ENCODE data around the gene IRGC. TPM values are rescaled to one million over a fixed set of nuclear protein-coding genes. Genes with fewer than 3 reads are reported as not detected.

Gene IRGC
- total and polyA plus RNA-seq, 2 of the 13 experiments (the other 11 are each of a cell fraction or from before 2014, with no cell fraction given) = not detected

DNA sequence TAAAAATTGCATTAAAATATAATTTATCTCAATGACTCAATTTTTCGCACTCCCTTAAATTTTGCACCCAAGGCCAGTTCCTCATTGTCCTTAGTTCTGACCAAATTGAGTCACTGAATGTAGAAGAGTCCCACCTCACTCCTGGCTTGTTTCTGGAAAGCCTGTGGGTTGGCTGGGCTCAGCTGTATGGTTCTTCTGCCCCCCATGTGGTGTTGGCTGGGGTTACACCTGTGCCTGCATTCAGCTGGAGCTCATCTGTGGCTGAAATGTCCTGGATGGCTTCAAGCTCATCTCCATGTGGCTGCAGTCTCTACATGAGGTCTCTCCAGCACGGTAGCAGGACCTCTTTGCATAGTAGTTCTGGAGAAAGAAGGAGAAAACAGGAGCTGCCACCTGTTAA, 7.2 kb upstream of the IRGC start:
- in situ Hi-C loops (cut with HindIII; ENCODE audit: extremely low pct_ligation_motif_present, low pct_unique_long_range_greater_than_20kb) (no loop called here), intact Hi-C loops (cut with micrococcal nuclease; ENCODE audit: unreplicated experiment) (no loop called here)
- Histone ChIP-seq H4K20me1 (ENCODE audit: insufficient read depth, low read length) (no peaks in the 10 kb centered on the region), H3K9me3 (ENCODE audit: low read length) (peaks cover 11% of the 10 kb centered on the region), H3K27me3 (ENCODE audit: control insufficient read depth in 1 of 2, insufficient read depth in 2 of 2, low read length in 2 of 2) (no peaks in the 10 kb centered on the region; a peak in 1 of 5 replicates), H3K4me2 (ENCODE audit: low read depth, low read length) (no peak overlapping the region), H3K36me3 (replicated peaks in 1 of 2; ENCODE audit: control insufficient read depth in 1 of 2, insufficient read depth in 2 of 2, low read length in 2 of 2) (no peaks in the 10 kb centered on the region), H3K79me2 (ENCODE audit: insufficient read depth, low read length) (no peaks in the 10 kb centered on the region), H3K4me3 (replicated peaks in 1 of 3; ENCODE audit: insufficient read depth in 1 of 3, low read depth in 2 of 3, low read length in 3 of 3) (no peak overlapping the region), H2AFZ (ENCODE audit: low read length) (no peak overlapping the region), H3K9ac (ENCODE audit: insufficient read depth, low read depth, low read length) (no peak overlapping the region), H3K4me1 (ENCODE audit: insufficient read depth, low read length) (peaks cover 45% of the 10 kb centered on the region), H3K27ac (ENCODE audit: extremely low read length, insufficient read depth, low read length) (no peak overlapping the region)
- FAIRE-seq (no peak), DNase-seq (ENCODE audit: low spot score) (no peak), ATAC-seq (no peak)
- BruUV-seq (replicated peaks) = no TSS peak
- 46% methylated on average over 2 of the region's 2 CpGs for WGBS (ENCODE audit: low lambda C conversion rate)
- ChIA-PET POLR2A (no interaction called here), CTCF (ENCODE audit: low intra/inter-chr PET ratio, low total read pairs) (no interaction called here)
- peak; percentile 100 for TF ChIP-seq ZNF331 (CRISPR knock-in tag; IDR thresholded peaks at IDR 0.05)
- TF ChIP-seq PRPF4 (IDR thresholded peaks at IDR 0.05; ENCODE audit: low read depth, low read length, poor library complexity, severe bottlenecking) = no peak

DNA sequence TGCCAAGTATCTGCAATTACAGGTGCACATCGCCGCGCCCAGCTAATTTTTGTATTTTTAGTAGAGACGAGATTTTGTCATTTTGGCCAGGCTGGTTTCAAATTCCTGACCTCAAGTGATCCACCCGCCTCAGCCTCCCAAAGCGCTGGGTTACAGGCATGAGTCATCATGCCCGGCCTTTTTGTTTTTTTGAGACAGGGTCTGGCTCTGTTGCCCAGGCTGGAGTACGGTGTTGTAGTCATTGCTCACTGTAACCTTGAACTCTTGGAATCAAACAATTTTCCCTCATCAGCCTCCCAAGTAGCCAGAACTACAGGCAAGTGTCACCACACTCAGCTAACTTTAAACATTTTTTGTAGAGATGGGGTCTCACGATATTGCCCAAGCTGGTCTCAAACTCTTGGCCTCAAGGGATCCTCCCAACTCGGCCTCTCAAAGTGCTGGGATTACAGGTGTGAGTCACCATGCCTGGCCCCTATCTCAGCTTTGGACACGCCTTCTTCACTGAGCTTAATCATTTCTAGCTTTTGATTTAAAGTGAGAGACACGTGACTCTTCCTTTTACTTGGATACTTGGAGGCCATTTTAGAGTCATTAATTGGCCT, 4.0 kb upstream of the IRGC start:
- POLR2A ChIA-PET = no interaction called here
- DNase-seq (ENCODE audit: low spot score) = no peak
- Histone ChIP-seq H3K4me3 (replicated peaks in 1 of 3; ENCODE audit: insufficient read depth in 1 of 3, low read depth in 2 of 3, low read length in 3 of 3) (no peak overlapping the region), H3K9ac (ENCODE audit: insufficient read depth, low read depth, low read length) (no peak overlapping the region), H3K9me3 (ENCODE audit: low read length) (peaks cover 11% of the 10 kb centered on the region), H3K27ac (ENCODE audit: extremely low read length, insufficient read depth, low read length) (no peak overlapping the region), H3K36me3 (replicated peaks in 1 of 2; ENCODE audit: control insufficient read depth in 1 of 2, insufficient read depth in 2 of 2, low read length in 2 of 2) (no peaks in the 10 kb centered on the region), H3K4me2 (ENCODE audit: low read depth, low read length) (no peak overlapping the region), H4K20me1 (ENCODE audit: insufficient read depth, low read length) (no peaks in the 10 kb centered on the region), H3K79me2 (ENCODE audit: insufficient read depth, low read length) (no peaks in the 10 kb centered on the region), H3K27me3 (ENCODE audit: control insufficient read depth in 1 of 2, insufficient read depth in 2 of 2, low read length in 2 of 2) (no peaks in the 10 kb centered on the region), H3K4me1 (ENCODE audit: insufficient read depth, low read length) (peaks cover 20% of the 10 kb centered on the region), H2AFZ (ENCODE audit: low read length) (no peak overlapping the region)
- CTCF ChIA-PET (ENCODE audit: low intra/inter-chr PET ratio, low total read pairs) = no interaction called here
- peak; percentile 93 for TF ChIP-seq ZNF121 (CRISPR knock-in tag; IDR thresholded peaks at IDR 0.05)
- no peak for TF ChIP-seq BCLAF1 (IDR thresholded peaks at IDR 0.05)
- peak; percentile 34; the same call in 1 of the 2 replicates for TF ChIP-seq ZNF770 (CRISPR knock-in tag; IDR thresholded peaks at IDR 0.05)
- TF ChIP-seq ZNF460 (CRISPR knock-in tag; IDR thresholded peaks at IDR 0.05; ENCODE audit: borderline replicate concordance) = peak; percentile 14; the same call in 1 of the 2 replicates
- no peak for TF ChIP-seq ZNF484 (CRISPR knock-in tag; IDR thresholded peaks at IDR 0.05; ENCODE audit: borderline replicate concordance, low read depth)
- TF ChIP-seq CHCHD3 (CRISPR knock-in tag; IDR thresholded peaks at IDR 0.05) = no peak
- TF ChIP-seq FOSL2 (CRISPR knock-in tag; IDR thresholded peaks at IDR 0.05) = peak; percentile 79
- in situ Hi-C loops (cut with HindIII; ENCODE audit: extremely low pct_ligation_motif_present, low pct_unique_long_range_greater_than_20kb) (no loop called here), intact Hi-C loops (cut with micrococcal nuclease; ENCODE audit: unreplicated experiment) (no loop called here)
- 24% methylated on average over 12 of the region's 12 CpGs for WGBS (ENCODE audit: low lambda C conversion rate)
- ATAC-seq = no peak
- BruUV-seq (replicated peaks) = no TSS peak
- no peak for FAIRE-seq

Measured in HepG2 (cell line).